C4-2B (cell line): ENCODE results near the gene TASP1.
A peak's percentile ranks its signal among the peaks of the same experiment; 100 is the strongest.
"Not testable (repeated sequence)": the region's sequence is repeated elsewhere in the genome, so short reads cannot be mapped to it uniquely, and the experiment has no call there.

Experiments used
- H3K27ac ChIP-seq: fragments of 450-650 bp; 2 replicates; pipeline ENCODE4 v1.5.1; 2017
- ZFX ChIP-seq: fragments of 450-650 bp; IDR thresholded peaks from 2 replicates; pipeline ENCODE4 v1.6.1; 2017
- TF ChIP-seq, protein P1 (sequence below): fragments of 450-650 bp; conservative IDR thresholded peaks from 2 replicates; pipeline ENCODE4 v1.5.1; 2017; ENCODE audit warnings: mild to moderate bottlenecking

TASP1 gene

DNA sequence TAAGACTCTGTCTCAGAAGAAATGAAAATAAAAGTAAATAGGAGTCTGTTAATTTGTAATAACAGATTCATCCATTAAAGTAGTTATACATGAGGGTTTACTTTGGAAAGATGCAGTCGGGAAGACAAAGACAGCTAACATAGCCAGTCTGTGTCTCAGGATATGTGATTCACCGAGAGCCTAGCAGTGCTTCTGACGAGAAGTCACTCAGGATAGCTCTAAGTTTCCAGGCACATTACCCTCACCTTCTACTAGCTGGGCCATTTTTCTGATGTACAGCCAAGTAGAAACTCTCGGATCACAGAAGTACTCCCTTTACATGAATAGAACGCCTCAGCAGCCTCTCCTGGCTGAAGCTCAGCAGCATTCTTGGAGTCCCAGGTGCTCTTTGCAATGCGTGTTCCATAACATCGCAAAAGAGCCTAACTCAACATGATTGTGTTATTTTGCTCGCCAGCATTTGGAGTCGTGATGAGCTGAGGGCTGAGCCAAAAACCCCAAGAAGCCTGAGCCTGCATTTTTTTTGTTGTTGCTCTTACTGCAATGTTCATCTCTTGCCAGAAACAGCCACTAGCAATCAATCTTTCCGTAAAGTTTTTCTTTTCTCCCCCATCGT lies 22.4 kb upstream of the TASP1 start:
- no peak overlapping the region for H3K27ac ChIP-seq
- TF ChIP-seq ZFX = no peak
- TF ChIP-seq, protein P1, sequence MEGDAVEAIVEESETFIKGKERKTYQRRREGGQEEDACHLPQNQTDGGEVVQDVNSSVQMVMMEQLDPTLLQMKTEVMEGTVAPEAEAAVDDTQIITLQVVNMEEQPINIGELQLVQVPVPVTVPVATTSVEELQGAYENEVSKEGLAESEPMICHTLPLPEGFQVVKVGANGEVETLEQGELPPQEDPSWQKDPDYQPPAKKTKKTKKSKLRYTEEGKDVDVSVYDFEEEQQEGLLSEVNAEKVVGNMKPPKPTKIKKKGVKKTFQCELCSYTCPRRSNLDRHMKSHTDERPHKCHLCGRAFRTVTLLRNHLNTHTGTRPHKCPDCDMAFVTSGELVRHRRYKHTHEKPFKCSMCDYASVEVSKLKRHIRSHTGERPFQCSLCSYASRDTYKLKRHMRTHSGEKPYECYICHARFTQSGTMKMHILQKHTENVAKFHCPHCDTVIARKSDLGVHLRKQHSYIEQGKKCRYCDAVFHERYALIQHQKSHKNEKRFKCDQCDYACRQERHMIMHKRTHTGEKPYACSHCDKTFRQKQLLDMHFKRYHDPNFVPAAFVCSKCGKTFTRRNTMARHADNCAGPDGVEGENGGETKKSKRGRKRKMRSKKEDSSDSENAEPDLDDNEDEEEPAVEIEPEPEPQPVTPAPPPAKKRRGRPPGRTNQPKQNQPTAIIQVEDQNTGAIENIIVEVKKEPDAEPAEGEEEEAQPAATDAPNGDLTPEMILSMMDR = no peak

DNA sequence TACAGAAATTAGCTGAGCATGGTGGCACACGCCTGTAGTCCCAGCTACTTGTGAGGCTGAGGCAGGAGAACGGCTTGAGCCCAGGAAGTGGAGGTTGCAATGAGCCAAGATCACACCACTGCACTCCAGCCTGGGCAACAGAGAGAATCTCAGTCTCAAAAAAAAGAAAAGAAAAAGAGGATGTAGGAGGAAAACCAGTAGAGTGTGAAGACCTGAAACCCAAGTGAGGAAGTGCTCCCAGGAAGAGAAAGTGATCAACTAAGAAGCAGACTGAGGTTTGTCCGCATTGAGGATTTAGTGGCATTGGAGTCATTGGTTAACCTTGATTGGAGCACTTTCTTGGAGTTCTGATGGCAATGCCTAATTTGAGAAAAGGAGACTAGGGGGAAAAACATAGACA lies 20.6 kb upstream of the TASP1 start:
- no peak overlapping the region for H3K27ac ChIP-seq

DNA sequence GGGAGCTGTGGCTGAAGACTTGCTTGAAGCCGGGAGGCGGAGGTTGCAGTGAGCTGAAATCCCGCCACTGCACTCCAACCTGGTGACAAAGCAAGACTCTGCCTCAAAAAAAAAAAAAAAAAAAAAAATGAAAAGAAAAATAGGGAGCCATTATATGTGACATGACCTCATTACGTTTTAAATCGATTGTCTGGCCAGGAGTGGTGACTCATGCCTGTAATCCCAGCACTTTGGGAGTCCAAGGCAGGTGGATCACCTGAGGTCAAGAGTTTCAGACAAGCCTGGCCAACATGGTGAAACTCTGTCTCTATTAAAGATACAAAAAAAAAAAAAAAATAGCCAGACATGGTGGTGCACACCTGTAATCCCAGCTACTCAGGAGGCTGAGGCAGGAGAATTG lies 19.3 kb upstream of the TASP1 start:
- not testable (repeated sequence) for H3K27ac ChIP-seq

More for the DNA sequence above, 20.6 kb upstream of the TASP1 start:
- no peak for TF ChIP-seq ZFX
- TF ChIP-seq, protein P1 = no peak

DNA sequence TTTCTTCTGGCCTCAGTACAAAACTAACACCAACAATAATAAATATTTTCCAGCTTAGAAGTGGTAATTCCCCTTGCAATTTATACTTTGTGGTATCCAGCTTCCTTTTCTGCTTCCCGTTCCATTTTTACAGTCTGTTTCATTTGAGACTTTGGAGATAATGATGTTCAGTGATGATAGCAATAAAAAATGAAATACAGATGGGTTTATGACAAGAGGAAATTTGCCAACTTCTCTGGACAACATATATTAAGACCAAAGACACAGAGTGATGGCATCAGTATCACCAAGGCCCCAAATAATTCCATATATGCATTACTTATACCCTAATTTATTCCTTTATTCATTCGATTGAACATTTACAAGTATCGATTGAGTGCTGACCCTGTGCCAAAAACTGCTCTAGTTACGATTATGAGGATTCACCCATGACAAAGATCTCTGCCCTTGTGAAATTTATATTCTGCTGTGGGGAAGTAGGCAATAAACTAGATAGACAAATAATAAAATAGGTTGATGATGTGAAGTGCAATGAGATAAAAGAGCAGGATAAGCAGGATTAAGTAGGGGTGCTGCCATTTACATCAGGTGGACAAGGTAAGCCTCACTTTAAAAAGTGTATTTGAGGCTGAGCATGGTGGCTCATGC lies 18.1 kb upstream of the TASP1 start:
- TF ChIP-seq, protein P1 = no peak
- TF ChIP-seq ZFX = no peak
- peak overlapping the region; percentile 42 for H3K27ac ChIP-seq

DNA sequence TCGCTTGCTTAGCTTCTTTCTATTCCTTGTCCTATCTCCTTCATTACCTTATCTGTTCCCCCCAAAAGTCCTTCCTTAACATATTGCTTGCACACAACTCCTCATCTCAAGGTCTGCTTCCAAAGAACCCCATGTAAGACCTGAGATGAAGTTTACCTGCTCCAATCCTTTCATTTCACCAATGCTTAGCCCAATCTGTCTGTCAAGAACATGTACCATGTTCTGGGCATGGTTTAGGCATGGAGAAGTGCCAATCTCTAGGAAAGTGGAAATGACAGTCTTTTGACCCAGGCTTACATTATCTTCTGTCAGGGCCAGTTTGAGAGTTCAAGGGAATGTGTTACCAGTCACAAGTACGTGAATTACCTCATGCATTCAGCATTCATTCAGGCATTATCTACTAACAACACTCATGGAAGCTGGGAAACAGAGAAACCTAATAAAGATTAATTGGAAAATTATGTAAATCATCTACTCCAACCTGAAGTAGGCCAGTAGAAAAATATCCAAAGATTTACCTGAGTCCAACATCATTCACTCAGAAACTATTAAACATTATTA lies 15.8 kb upstream of the TASP1 start:
- TF ChIP-seq, protein P1 = no peak
- TF ChIP-seq ZFX = no peak
- no peak overlapping the region for H3K27ac ChIP-seq

DNA sequence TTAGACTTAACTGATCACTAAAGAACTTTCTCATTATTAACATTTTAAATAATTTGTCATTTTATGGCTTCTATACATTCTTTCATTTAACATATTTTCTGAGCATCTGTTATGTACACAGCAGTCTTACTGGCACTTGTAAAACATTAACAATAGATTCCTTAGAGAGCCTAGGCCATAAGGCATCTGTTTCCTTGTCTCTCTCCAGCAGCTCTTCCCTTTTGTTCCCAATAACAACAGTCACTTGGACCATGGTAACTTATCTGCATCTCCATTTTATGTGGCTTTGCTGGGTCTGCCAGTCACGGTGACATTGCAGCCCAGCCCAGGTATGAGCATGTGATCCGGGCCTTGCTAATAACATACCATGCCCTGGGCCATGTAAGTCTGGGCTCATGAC lies 11.7 kb upstream of the TASP1 start:
- H3K27ac ChIP-seq = no peak overlapping the region
- no peak for TF ChIP-seq ZFX
- TF ChIP-seq, protein P1 = no peak

DNA sequence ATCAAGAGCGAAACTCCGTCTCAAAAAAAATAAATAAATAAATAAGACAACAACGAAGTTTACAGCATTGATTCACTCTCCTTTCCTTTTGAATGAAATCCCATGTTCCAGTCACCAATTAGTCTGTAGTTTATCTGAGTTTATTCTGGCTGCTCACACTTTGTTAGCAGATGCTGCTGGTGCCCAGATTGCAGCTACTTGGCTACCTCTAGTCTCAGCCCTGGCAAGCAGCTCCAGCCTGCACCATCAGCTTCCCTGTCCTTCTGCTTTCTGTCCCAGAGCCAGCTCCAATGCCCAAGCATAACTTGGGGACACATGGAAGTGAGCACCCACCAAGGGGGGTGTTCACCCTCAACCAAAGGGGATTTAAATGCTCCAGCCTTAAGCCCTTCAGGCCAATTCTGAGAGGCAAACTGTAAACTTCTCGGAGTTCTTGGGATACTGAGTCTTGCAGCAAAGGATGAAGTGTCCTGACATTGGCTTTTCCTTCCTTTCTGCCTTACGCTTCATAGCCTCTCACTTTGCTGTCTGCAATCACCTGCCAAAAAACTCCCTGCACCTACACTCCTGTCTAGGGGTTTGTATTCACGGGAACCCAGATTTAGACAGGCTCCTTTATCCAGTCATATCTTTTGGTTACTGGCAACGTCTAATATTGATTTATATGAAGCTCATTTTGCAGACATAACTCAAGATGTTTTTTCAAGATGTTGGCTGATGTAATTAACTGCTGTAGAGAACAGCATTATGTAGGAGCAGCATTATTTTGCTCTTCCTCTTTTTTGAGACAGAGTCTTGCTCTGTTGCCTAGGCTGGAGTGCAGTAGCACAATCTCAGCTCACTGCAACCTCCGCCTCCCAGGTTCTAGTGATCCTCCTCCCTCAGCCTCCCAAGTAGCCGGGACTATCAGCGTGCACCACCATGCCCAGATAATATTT lies 9.8 kb upstream of the TASP1 start:
- no peak for TF ChIP-seq ZFX
- TF ChIP-seq, protein P1 = no peak

More for the DNA sequence above, 9.8 kb upstream of the TASP1 start:
- no peak overlapping the region for H3K27ac ChIP-seq
